Panc1 (cell line): ENCODE measurements around the gene JMJD1C. TPM values are rescaled to one million over a fixed set of nuclear protein-coding genes. Genes with fewer than 3 reads are reported as not detected.
A peak's percentile ranks its signal among the peaks of the same experiment; 100 is the strongest.

Experiments
- ATAC-seq: fragments of 200-7000 bp; cut with Tn5 transposase; 2 replicates; pipeline ENCODE4 v1.9.1; 2020; ENCODE audit warnings: mild to moderate bottlenecking, moderate library complexity
- BruUV-seq: library from RNA; stranded (reverse); fragments of 400-500 nt; replicated peaks from 2 replicates; lab custom pipeline; 2021; lab: Mats Ljungman, UMichigan
- CTCF ChIA-PET: fragments of 300-600 bp; sonication (Branson Sonifier 250); formaldehyde crosslinking; loops from one replicate; lab custom pipeline; 2022; ENCODE audit warnings: antibody characterized with exemption; lab: Charles Lee
- POLR2A ChIA-PET: fragments of 300-600 bp; sonication (Branson Sonifier 250); formaldehyde crosslinking; loops from one replicate; lab custom pipeline; 2022; ENCODE audit warnings: antibody characterized with exemption; lab: Charles Lee
- DNase-seq: peaks from one replicate; pipeline ENCODE4 v3.0.0-alpha.2; 2010; ENCODE audit warnings: low read depth, low spot score
- H3K27ac ChIP-seq: 2 replicates; pipeline ENCODE4 v1.5.1; 2011; ENCODE audit warnings: mild to moderate bottlenecking, low read length, inconsistent platforms
- H3K27me3 ChIP-seq: fragments of 200-500 bp; sonication (Bioruptor generic); 2 replicates; pipeline ENCODE4 v1.6.0; 2014; ENCODE audit warnings: low read length, inconsistent platforms; ENCODE audit not compliant: control insufficient read depth, insufficient read depth
- H3K36me3 ChIP-seq: fragments of 200-500 bp; sonication (Bioruptor generic); 2 replicates; pipeline ENCODE4 v1.5.1; 2014; ENCODE audit warnings: inconsistent platforms, mild to moderate bottlenecking, low read length, moderate library complexity; ENCODE audit not compliant: control insufficient read depth, insufficient read depth
- H3K4me1 ChIP-seq: 2 replicates; pipeline ENCODE4 v1.5.1; 2011; ENCODE audit warnings: inconsistent platforms, mild to moderate bottlenecking, low read length, moderate library complexity; ENCODE audit not compliant: control insufficient read depth, insufficient read depth
- H3K4me3 ChIP-seq, 2 experiments: 2 replicates each; pipeline ENCODE4 v1.5.1; 2011 to 2012; ENCODE audit warnings: low read depth in 2 of 2, low read length in 2 of 2, mild to moderate bottlenecking in 2 of 2, inconsistent platforms in 1 of 2, moderate library complexity in 1 of 2
- H3K9me3 ChIP-seq: fragments of 200-500 bp; sonication (Bioruptor generic); 2 replicates; pipeline ENCODE4 v1.5.1; 2014; ENCODE audit warnings: low read depth, mild to moderate bottlenecking, inconsistent platforms, low read length, moderate library complexity; ENCODE audit not compliant: control insufficient read depth, insufficient read depth
- POLR2AphosphoS5 ChIP-seq: IDR thresholded peaks from 2 replicates; pipeline ENCODE4 v1.6.1; 2012; ENCODE audit warnings: mild to moderate bottlenecking, low read depth, low read length, moderate library complexity
- SIN3A ChIP-seq: IDR thresholded peaks from 2 replicates; pipeline ENCODE4 v1.6.1; 2012; ENCODE audit warnings: low read depth, mild to moderate bottlenecking, low read length, moderate library complexity, borderline replicate concordance; ENCODE audit not compliant: insufficient read depth
- TCF7L2 ChIP-seq: IDR thresholded peaks from 2 replicates; pipeline ENCODE4 v1.6.1; 2011; ENCODE audit warnings: mild to moderate bottlenecking, low read depth, low read length, inconsistent platforms
- in situ Hi-C: cut with HindIII; loops from 2 replicates; pipeline ENCODE4 v1.10.0; 2016; ENCODE audit warnings: low sequenced_read_pairs, low pct_unique_long_range_greater_than_20kb
- intact Hi-C: fragments of 100-400 bp; cut with micrococcal nuclease; formaldehyde crosslinking; loops from one replicate; pipeline ENCODE4 v1.10.0; 2022; ENCODE audit not compliant: unreplicated experiment
- total RNA-seq: library from RNA; stranded (reverse); gene quantifications from one replicate; pipeline ENCODE4 v1.2.1, GENCODE V29; 2021; ENCODE audit not compliant: unreplicated experiment
- TF ChIP-seq, protein P1 (sequence below), 2 experiments: IDR thresholded peaks; 2 replicates each; pipeline ENCODE4 v1.6.1; 2011 to 2012; ENCODE audit warnings: low read depth in 2 of 2, control low read depth in 1 of 2, low read length in 1 of 2, mild to moderate bottlenecking in 1 of 2, moderate library complexity in 1 of 2; ENCODE audit not compliant: insufficient read depth in 1 of 2
- TF ChIP-seq, protein P2 (sequence below): fragments of 450-650 bp; IDR thresholded peaks from 2 replicates; pipeline ENCODE4 v1.5.1; 2017; ENCODE audit warnings: mild to moderate bottlenecking

The JMJD1C gene
- total RNA-seq, 1 experiment from 2014 or later: 88.3 TPM

GRCh38 chr10:63265683-63266235 lies 200.0 kb downstream of the JMJD1C start:
- H3K27me3 ChIP-seq: no peaks in the 10 kb centered on the region
- H3K36me3 ChIP-seq: no peaks in the 10 kb centered on the region
- H3K4me3 ChIP-seq: peak overlapping the region; percentile 77 to 91
- TSS peak; percentile 98 for BruUV-seq
- peaks cover 30% of the 10 kb centered on the region for H3K4me1 ChIP-seq
- peak overlapping the region; percentile 95; the same call in 1 of the 2 replicates for H3K27ac ChIP-seq
- DNase-seq (no peak), ATAC-seq (no peak)
- intact Hi-C loops: loop anchor here (5.0 to 10.0 kb wide), 2 partner anchors 48 to 199 kb away; partner anchors contain the start of gene JMJD1C
- ChIA-PET CTCF (no interaction called here), POLR2A (no interaction called here)
- H3K9me3 ChIP-seq: no peaks in the 10 kb centered on the region
- TF ChIP-seq SIN3A (no peak), TCF7L2 (no peak), POLR2AphosphoS5 (no peak)
- TF ChIP-seq, protein P1, sequence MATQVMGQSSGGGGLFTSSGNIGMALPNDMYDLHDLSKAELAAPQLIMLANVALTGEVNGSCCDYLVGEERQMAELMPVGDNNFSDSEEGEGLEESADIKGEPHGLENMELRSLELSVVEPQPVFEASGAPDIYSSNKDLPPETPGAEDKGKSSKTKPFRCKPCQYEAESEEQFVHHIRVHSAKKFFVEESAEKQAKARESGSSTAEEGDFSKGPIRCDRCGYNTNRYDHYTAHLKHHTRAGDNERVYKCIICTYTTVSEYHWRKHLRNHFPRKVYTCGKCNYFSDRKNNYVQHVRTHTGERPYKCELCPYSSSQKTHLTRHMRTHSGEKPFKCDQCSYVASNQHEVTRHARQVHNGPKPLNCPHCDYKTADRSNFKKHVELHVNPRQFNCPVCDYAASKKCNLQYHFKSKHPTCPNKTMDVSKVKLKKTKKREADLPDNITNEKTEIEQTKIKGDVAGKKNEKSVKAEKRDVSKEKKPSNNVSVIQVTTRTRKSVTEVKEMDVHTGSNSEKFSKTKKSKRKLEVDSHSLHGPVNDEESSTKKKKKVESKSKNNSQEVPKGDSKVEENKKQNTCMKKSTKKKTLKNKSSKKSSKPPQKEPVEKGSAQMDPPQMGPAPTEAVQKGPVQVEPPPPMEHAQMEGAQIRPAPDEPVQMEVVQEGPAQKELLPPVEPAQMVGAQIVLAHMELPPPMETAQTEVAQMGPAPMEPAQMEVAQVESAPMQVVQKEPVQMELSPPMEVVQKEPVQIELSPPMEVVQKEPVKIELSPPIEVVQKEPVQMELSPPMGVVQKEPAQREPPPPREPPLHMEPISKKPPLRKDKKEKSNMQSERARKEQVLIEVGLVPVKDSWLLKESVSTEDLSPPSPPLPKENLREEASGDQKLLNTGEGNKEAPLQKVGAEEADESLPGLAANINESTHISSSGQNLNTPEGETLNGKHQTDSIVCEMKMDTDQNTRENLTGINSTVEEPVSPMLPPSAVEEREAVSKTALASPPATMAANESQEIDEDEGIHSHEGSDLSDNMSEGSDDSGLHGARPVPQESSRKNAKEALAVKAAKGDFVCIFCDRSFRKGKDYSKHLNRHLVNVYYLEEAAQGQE (IDR thresholded peaks at IDR 0.05; ENCODE audit: insufficient read depth in 1 of 2, low read depth in 2 of 2, low read length in 1 of 2): no peak
- TF ChIP-seq, protein P2, sequence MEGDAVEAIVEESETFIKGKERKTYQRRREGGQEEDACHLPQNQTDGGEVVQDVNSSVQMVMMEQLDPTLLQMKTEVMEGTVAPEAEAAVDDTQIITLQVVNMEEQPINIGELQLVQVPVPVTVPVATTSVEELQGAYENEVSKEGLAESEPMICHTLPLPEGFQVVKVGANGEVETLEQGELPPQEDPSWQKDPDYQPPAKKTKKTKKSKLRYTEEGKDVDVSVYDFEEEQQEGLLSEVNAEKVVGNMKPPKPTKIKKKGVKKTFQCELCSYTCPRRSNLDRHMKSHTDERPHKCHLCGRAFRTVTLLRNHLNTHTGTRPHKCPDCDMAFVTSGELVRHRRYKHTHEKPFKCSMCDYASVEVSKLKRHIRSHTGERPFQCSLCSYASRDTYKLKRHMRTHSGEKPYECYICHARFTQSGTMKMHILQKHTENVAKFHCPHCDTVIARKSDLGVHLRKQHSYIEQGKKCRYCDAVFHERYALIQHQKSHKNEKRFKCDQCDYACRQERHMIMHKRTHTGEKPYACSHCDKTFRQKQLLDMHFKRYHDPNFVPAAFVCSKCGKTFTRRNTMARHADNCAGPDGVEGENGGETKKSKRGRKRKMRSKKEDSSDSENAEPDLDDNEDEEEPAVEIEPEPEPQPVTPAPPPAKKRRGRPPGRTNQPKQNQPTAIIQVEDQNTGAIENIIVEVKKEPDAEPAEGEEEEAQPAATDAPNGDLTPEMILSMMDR: no peak
- in situ Hi-C loops: no loop called here

- Histone ChIP-seq H3K9me3 (no peaks in the 10 kb centered on the region), H3K27me3 (no peaks in the 10 kb centered on the region), H3K36me3 (no peaks in the 10 kb centered on the region), H3K4me3 (peak overlapping the region; percentile 77 to 91), H3K27ac (peak overlapping the region; percentile 95), H3K4me1 (peaks cover 30% of the 10 kb centered on the region)
- in situ Hi-C loops: no loop called here
- intact Hi-C loops: loop anchor here (5.0 to 10.0 kb wide), 2 partner anchors 48 to 200 kb away; partner anchors contain the start of gene JMJD1C
- CTCF ChIA-PET: no interaction called here
- POLR2A ChIA-PET: interaction anchor here (0.6 to 0.7 kb wide), 2 partner anchors 193 to 364 kb away, joined by 3 read pairs; no protein-coding TSS in a partner anchor
- TF ChIP-seq SIN3A (0 out of 2 replicates have a peak, but pooled peaks have one; percentile 44), POLR2AphosphoS5 (no peak; the same call in 1 of the 2 replicates)
- no TSS peak for BruUV-seq
- DNase-seq: peak; percentile 24
- ATAC-seq: 0 out of 2 replicates have a peak, but pooled peaks have one; percentile 35
These were observed 200.6 kb downstream of the JMJD1C start for GRCh38 chr10:63265222-63265617.
